Keratinocyte (primary cell): ENCODE measurements around the gene MSI2. TPM values are rescaled to one million over a fixed set of nuclear protein-coding genes. Genes with fewer than 3 reads are reported as not detected.

Source experiments
- DNase-seq: peaks from one replicate; pipeline ENCODE4 v3.0.0-alpha.2; 2011; ENCODE audit warnings: low read depth, missing footprints, low spot score
- FAIRE-seq: peaks from 2 replicates; lab custom pipeline; 2011; peaks lifted over from hg19 to GRCh38; lab: Jason Lieb, UNC
- H2AFZ ChIP-seq: 2 replicates; pipeline ENCODE4 v1.6.0; 2012; ENCODE audit warnings: low read length, control low read depth, inconsistent platforms; ENCODE audit not compliant: control insufficient read depth
- H3K27ac ChIP-seq: 2 replicates; pipeline ENCODE4 v1.5.1; 2011; ENCODE audit warnings: low read length; ENCODE audit not compliant: control insufficient read depth, insufficient read depth
- H3K27me3 ChIP-seq: 3 replicates; pipeline ENCODE4 v1.6.0; 2011; ENCODE audit warnings: low read length; ENCODE audit not compliant: control insufficient read depth, insufficient read depth; ENCODE audit errors: extremely low read depth
- H3K36me3 ChIP-seq, 2 experiments: 2 replicates in 1 of 2; 3 replicates in 1 of 2; pipeline ENCODE4 v1.5.1; 2011; ENCODE audit warnings: low read length in 2 of 2, mild to moderate bottlenecking in 1 of 2; ENCODE audit not compliant: control insufficient read depth in 2 of 2, insufficient read depth in 2 of 2; ENCODE audit errors: extremely low read depth in 1 of 2
- H3K4me1 ChIP-seq: 3 replicates; pipeline ENCODE4 v1.5.1; 2011; ENCODE audit warnings: low read length; ENCODE audit not compliant: control insufficient read depth, insufficient read depth; ENCODE audit errors: extremely low read depth
- H3K4me2 ChIP-seq: 3 replicates; pipeline ENCODE4 v1.6.0; 2011; ENCODE audit warnings: low read depth, low read length; ENCODE audit not compliant: control insufficient read depth, insufficient read depth; ENCODE audit errors: extremely low read depth
- H3K4me3 ChIP-seq, 3 experiments: fragments of 200-600 bp in 1 of 3; sonication (generic) in 1 of 3; 2 replicates in 2 of 3; 3 replicates in 1 of 3; pipeline ENCODE4 v1.5.1; 2011 to 2016; ENCODE audit warnings: low read length in 3 of 3, mild to moderate bottlenecking in 3 of 3, control low read depth in 2 of 3, inconsistent platforms in 1 of 3, low read depth in 1 of 3, mixed read lengths in 1 of 3, mixed run types in 1 of 3, moderate library complexity in 1 of 3; ENCODE audit not compliant: control insufficient read depth in 2 of 3, insufficient read depth in 2 of 3; ENCODE audit errors: extremely low read depth in 1 of 3
- H3K79me2 ChIP-seq: 2 replicates; pipeline ENCODE4 v1.6.0; 2012; ENCODE audit warnings: low read length; ENCODE audit not compliant: control insufficient read depth, insufficient read depth
- H3K9ac ChIP-seq: 3 replicates; pipeline ENCODE4 v1.6.0; 2011; ENCODE audit warnings: low read length; ENCODE audit not compliant: control insufficient read depth, insufficient read depth; ENCODE audit errors: extremely low read depth
- H3K9me1 ChIP-seq: 3 replicates; pipeline ENCODE4 v1.6.0; 2011; ENCODE audit warnings: low read length; ENCODE audit not compliant: control insufficient read depth, insufficient read depth; ENCODE audit errors: extremely low read depth
- H3K9me3 ChIP-seq: 2 replicates; pipeline ENCODE4 v1.5.1; 2012; ENCODE audit warnings: low read depth, low read length; ENCODE audit not compliant: control insufficient read depth
- H4K20me1 ChIP-seq: 3 replicates; pipeline ENCODE4 v1.6.0; 2011; ENCODE audit warnings: low read length; ENCODE audit not compliant: control insufficient read depth, insufficient read depth; ENCODE audit errors: extremely low read depth
- CTCF ChIP-seq, 3 experiments: IDR thresholded peaks in 1 of 3; conservative IDR thresholded peaks in 1 of 3; optimal IDR thresholded peaks in 1 of 3; 2 replicates in 2 of 3; 3 replicates in 1 of 3; pipeline versions ENCODE3 to v1.5.1; 2011; ENCODE audit warnings: low read length in 3 of 3, mild to moderate bottlenecking in 3 of 3, moderate library complexity in 2 of 3, control low read depth in 1 of 3, inconsistent platforms in 1 of 3; ENCODE audit not compliant: insufficient read depth in 2 of 3; ENCODE audit errors: extremely low read depth in 1 of 3
- EZH2 ChIP-seq: IDR thresholded peaks from one replicate; pipeline ENCODE4 v1.6.1; 2012; ENCODE audit warnings: inconsistent platforms, mild to moderate bottlenecking, low read length, moderate library complexity
- dilution Hi-C: fragments of 300-500 bp; cut with MboI; formaldehyde crosslinking; loops from one replicate; pipeline ENCODE4 v1.7.0; 2020; ENCODE audit warnings: low sequenced_read_pairs; ENCODE audit not compliant: extremely low pct_ligation_motif_present
- polyA plus RNA-seq, 5 experiments: library from polyadenylated mRNA; depleted of rRNA in 3 of 5; stranded (reverse) in 3 of 5; stranded (forward) in 1 of 5; unstranded in 1 of 5; fragments of >200 nt; gene quantifications; 1 replicate in 1 of 5; 2 replicates in 3 of 5; 3 replicates in 1 of 5; pipeline versions ENCODE4 v1.2.1 to v1.2.3, GENCODE V29; 2011 to 2012; ENCODE audit warnings: missing spikeins in 2 of 5, low read depth in 1 of 5, low replicate concordance in 1 of 5

MSI2 gene
- polyA plus RNA-seq, 1 donor (not counting 4 experiments of a cell fraction or from before 2014, with no cell fraction given): 22.3 TPM

GRCh38 chr17:57527221-57528057 lies 271.1 kb downstream of the MSI2 start:
- dilution Hi-C loops: no loop called here
- FAIRE-seq (no peak), DNase-seq (no peak)
- no peak overlapping the region for H3K9ac ChIP-seq
- no peaks in the 10 kb centered on the region for H3K9me1 ChIP-seq
- H3K9me3 ChIP-seq: no peaks in the 10 kb centered on the region
- H3K27me3 ChIP-seq: no peaks in the 10 kb centered on the region
- peaks cover 12% of the 10 kb centered on the region for H3K4me1 ChIP-seq
- no peak overlapping the region for H3K27ac ChIP-seq
- H3K79me2 ChIP-seq: no peaks in the 10 kb centered on the region
- TF ChIP-seq CTCF (optimal IDR thresholded peaks at IDR 0.05 in 1 of 3, IDR thresholded peaks at IDR 0.05 in 1 of 3, conservative IDR thresholded peaks at IDR 0.05 in 1 of 3; ENCODE audit: extremely low read depth in 1 of 3, insufficient read depth in 2 of 3, low read length in 3 of 3) (no peak), EZH2 (no peak)
- no peaks in the 10 kb centered on the region for H4K20me1 ChIP-seq
- no peak overlapping the region for H3K4me2 ChIP-seq
- no peak overlapping the region for H3K4me3 ChIP-seq
- no peak overlapping the region for H2AFZ ChIP-seq
- H3K36me3 ChIP-seq: no peaks in the 10 kb centered on the region

- peaks cover 12% of the 10 kb centered on the region for H3K4me1 ChIP-seq
- no peaks in the 10 kb centered on the region for H3K27me3 ChIP-seq
- dilution Hi-C loops: no loop called here
- H4K20me1 ChIP-seq: no peaks in the 10 kb centered on the region
- no peak overlapping the region for H2AFZ ChIP-seq
- H3K4me2 ChIP-seq: no peak overlapping the region
- H3K27ac ChIP-seq: no peak overlapping the region
- DNase-seq: no peak
- H3K4me3 ChIP-seq: no peak overlapping the region
- no peaks in the 10 kb centered on the region for H3K9me1 ChIP-seq
- no peaks in the 10 kb centered on the region for H3K36me3 ChIP-seq
- no peak for FAIRE-seq
- TF ChIP-seq CTCF (optimal IDR thresholded peaks at IDR 0.05 in 1 of 3, IDR thresholded peaks at IDR 0.05 in 1 of 3, conservative IDR thresholded peaks at IDR 0.05 in 1 of 3; ENCODE audit: extremely low read depth in 1 of 3, insufficient read depth in 2 of 3, low read length in 3 of 3): no peak
- no peak for TF ChIP-seq EZH2
- no peaks in the 10 kb centered on the region for H3K9me3 ChIP-seq
- H3K79me2 ChIP-seq: no peaks in the 10 kb centered on the region
- H3K9ac ChIP-seq: no peak overlapping the region
Measured at GRCh38 chr17:57528058-57528451, 271.7 kb downstream of the MSI2 start.
